Activated T-cell treated with anti-CD3 and anti-CD28 coated beads, Interleukin-2, amount 50 U/mL, for 1 hour (primary cell): ENCODE results near the gene BCAS3.
"Not testable (repeated sequence)": the region's sequence is repeated elsewhere in the genome, so short reads cannot be mapped to it uniquely, and the experiment has no call there.

Source experiments
- DNase-seq: peaks from one replicate; pipeline ENCODE4 v3.0.0-alpha.2; 2020

The BCAS3 gene

GRCh38 chr17:61239327-61239726 is 561.7 kb downstream of the BCAS3 start:
- no peak for DNase-seq

GRCh38 chr17:61239953-61240352 is 562.3 kb downstream of the BCAS3 start:
- DNase-seq: no peak

- DNase-seq: no peak
These were observed 563.3 kb downstream of the BCAS3 start for GRCh38 chr17:61240851-61241468.

GRCh38 chr17:61244988-61245387 is 567.3 kb downstream of the BCAS3 start:
- not testable (repeated sequence) for DNase-seq

- DNase-seq: no peak
These were observed 568.1 kb downstream of the BCAS3 start for GRCh38 chr17:61245706-61246135.

GRCh38 chr17:61247439-61247838 is 569.8 kb downstream of the BCAS3 start:
- no peak for DNase-seq

GRCh38 chr17:61248399-61248798 is 570.7 kb downstream of the BCAS3 start:
- DNase-seq: no peak

- no peak for DNase-seq
These were observed 572.1 kb downstream of the BCAS3 start for GRCh38 chr17:61249649-61250299.

- DNase-seq: no peak
These were observed 572.8 kb downstream of the BCAS3 start for GRCh38 chr17:61250335-61250890.

GRCh38 chr17:61251939-61252865 is 574.6 kb downstream of the BCAS3 start:
- no peak for DNase-seq

- no peak for DNase-seq
These were observed 575.7 kb downstream of the BCAS3 start for GRCh38 chr17:61253362-61253761.

GRCh38 chr17:61253937-61254574 is 576.4 kb downstream of the BCAS3 start:
- DNase-seq: no peak

GRCh38 chr17:61254904-61255303 is 577.3 kb downstream of the BCAS3 start:
- no peak for DNase-seq

- no peak for DNase-seq
These were observed 578.0 kb downstream of the BCAS3 start for GRCh38 chr17:61255647-61256046.

GRCh38 chr17:61259360-61259759 is 581.7 kb downstream of the BCAS3 start:
- no peak for DNase-seq

- DNase-seq: no peak
These were observed 582.6 kb downstream of the BCAS3 start for GRCh38 chr17:61260071-61260797.

GRCh38 chr17:61261001-61261637 is 583.5 kb downstream of the BCAS3 start:
- DNase-seq: no peak

GRCh38 chr17:61265397-61265796 is 587.7 kb downstream of the BCAS3 start:
- no peak for DNase-seq

GRCh38 chr17:61267847-61268246 is 590.2 kb downstream of the BCAS3 start:
- no peak for DNase-seq

- no peak for DNase-seq
These were observed 597.7 kb downstream of the BCAS3 start for GRCh38 chr17:61275395-61275794.

- DNase-seq: no peak
These were observed 599.2 kb downstream of the BCAS3 start for GRCh38 chr17:61276806-61277205.
